Uterus (tissue), 4 donors: ENCODE data around the gene CCDC57. TPM values are rescaled to one million over a fixed set of nuclear protein-coding genes. Genes with fewer than 3 reads are reported as not detected.

ENCODE experiments used
- DNase-seq, 2 donors: peaks; one replicate each; pipeline ENCODE4 v3.0.0-alpha.2; 2019 to 2020
- H3K27ac ChIP-seq, 2 donors: fragments of 200-600 bp; sonication (generic); 1 replicate in 1 of 2; 2 replicates in 1 of 2; pipeline ENCODE4 v1.5.1; 2016 to 2018
- H3K27me3 ChIP-seq, 2 donors: fragments of 200-600 bp; sonication (generic); one replicate each; pipeline ENCODE4 v1.5.1; 2018 to 2019; ENCODE audit warnings: control low read depth in 1 of 2
- H3K36me3 ChIP-seq, 2 donors: fragments of 200-600 bp; sonication (generic); one replicate each; pipeline ENCODE4 v1.5.1; 2019; ENCODE audit warnings: control low read depth in 1 of 2
- H3K4me1 ChIP-seq, 2 donors: fragments of 200-600 bp; sonication (generic); one replicate each; pipeline ENCODE4 v1.5.1; 2018 to 2019; ENCODE audit warnings: control low read depth in 1 of 2
- H3K4me3 ChIP-seq, 2 donors: fragments of 200-600 bp; sonication (generic); 1 replicate in 1 of 2; 2 replicates in 1 of 2; pipeline ENCODE4 v1.5.1; 2018 to 2019; ENCODE audit warnings: mild to moderate bottlenecking in 1 of 2
- H3K9me3 ChIP-seq, 2 donors: fragments of 200-600 bp; sonication (generic); one replicate each; pipeline ENCODE4 v1.5.1; 2019; ENCODE audit warnings: control low read depth in 1 of 2
- CTCF ChIP-seq, 4 experiments: fragments of 200-600 bp in 2 of 4; fragments of 450-650 bp in 2 of 4; sonication (generic) in 2 of 4; IDR thresholded peaks; one replicate each; pipeline ENCODE4 v1.5.1; 2016 to 2019; ENCODE audit warnings: antibody characterized with exemption in 4 of 4, mild to moderate bottlenecking in 2 of 4, moderate library complexity in 1 of 4
- POLR2A ChIP-seq, 2 donors: fragments of 450-650 bp; IDR thresholded peaks; one replicate each; pipeline ENCODE4 v1.6.1; 2016; ENCODE audit warnings: antibody characterized with exemption in 2 of 2, mild to moderate bottlenecking in 1 of 2, moderate library complexity in 1 of 2
- intact Hi-C: fragments of 100-400 bp; cut with DNase I; formaldehyde crosslinking; loops from one replicate; pipeline ENCODE4 v1.15.1; 2023; ENCODE audit warnings: low total_unique reads
- total RNA-seq, 4 donors: library from RNA; depleted of rRNA in 3 of 4; stranded (reverse); fragments of >200 nt in 3 of 4; gene quantifications; one replicate each; pipeline versions ENCODE4 v1.1.0 to v1.2.4, GENCODE V29; 2014 to 2023
- donor health status: DM: yes; HTN: yes; CAD: no.

The CCDC57 gene
- total RNA-seq, 4 donors from 2014 or later: 4.4 to 88.2 (median 17.6) TPM

GRCh38 chr17:82167028-82167427 is 45.6 kb downstream of the CCDC57 start:
- Histone ChIP-seq H3K36me3 (no peaks in the 10 kb centered on the region), H3K27ac (no peak overlapping the region), H3K27me3 (no peaks in the 10 kb centered on the region), H3K4me1 (no peaks in the 10 kb centered on the region), H3K9me3 (no peaks in the 10 kb centered on the region), H3K4me3 (no peak overlapping the region)
- TF ChIP-seq POLR2A (IDR thresholded peaks at IDR 0.05): no peak
- TF ChIP-seq CTCF (IDR thresholded peaks at IDR 0.05): no peak
- intact Hi-C loops: no loop called here
- DNase-seq: no peak

GRCh38 chr17:82164853-82165252 is 47.8 kb downstream of the CCDC57 start:
- Histone ChIP-seq H3K4me3 (no peak overlapping the region), H3K36me3 (no peaks in the 10 kb centered on the region), H3K27me3 (no peaks in the 10 kb centered on the region), H3K27ac (no peak overlapping the region), H3K9me3 (no peaks in the 10 kb centered on the region), H3K4me1 (no peaks in the 10 kb centered on the region)
- no peak for TF ChIP-seq POLR2A (IDR thresholded peaks at IDR 0.05)
- TF ChIP-seq CTCF (IDR thresholded peaks at IDR 0.05): no peak
- intact Hi-C loops: no loop called here
- no peak for DNase-seq

GRCh38 chr17:82161216-82161615 is 51.4 kb downstream of the CCDC57 start:
- no peaks in the 10 kb centered on the region for H3K27me3 ChIP-seq

GRCh38 chr17:82160075-82160474 is 52.6 kb downstream of the CCDC57 start:
- H3K27ac ChIP-seq: no peak overlapping the region
- intact Hi-C loops: no loop called here
- no peak for DNase-seq
- H3K4me3 ChIP-seq: no peak overlapping the region
- no peaks in the 10 kb centered on the region for H3K27me3 ChIP-seq
- no peaks in the 10 kb centered on the region for H3K36me3 ChIP-seq
- TF ChIP-seq CTCF (IDR thresholded peaks at IDR 0.05) (no peak), POLR2A (IDR thresholded peaks at IDR 0.05) (no peak)
- H3K4me1 ChIP-seq: no peaks in the 10 kb centered on the region
- no peaks in the 10 kb centered on the region for H3K9me3 ChIP-seq

More at GRCh38 chr17:82161216-82161615, 51.4 kb downstream of the CCDC57 start:
- Histone ChIP-seq H3K9me3 (no peaks in the 10 kb centered on the region), H3K27ac (no peak overlapping the region), H3K4me3 (no peak overlapping the region), H3K36me3 (no peaks in the 10 kb centered on the region), H3K4me1 (no peaks in the 10 kb centered on the region)
- intact Hi-C loops: no loop called here
- TF ChIP-seq POLR2A (IDR thresholded peaks at IDR 0.05): no peak
- no peak for TF ChIP-seq CTCF (IDR thresholded peaks at IDR 0.05)
- no peak for DNase-seq

- Histone ChIP-seq H3K4me3 (no peak overlapping the region), H3K27ac (no peak overlapping the region), H3K27me3 (no peaks in the 10 kb centered on the region), H3K4me1 (no peaks in the 10 kb centered on the region), H3K36me3 (no peaks in the 10 kb centered on the region), H3K9me3 (no peaks in the 10 kb centered on the region)
- TF ChIP-seq POLR2A (IDR thresholded peaks at IDR 0.05): no peak
- TF ChIP-seq CTCF (IDR thresholded peaks at IDR 0.05): no peak
- intact Hi-C loops: no loop called here
- DNase-seq: no peak
Observed at GRCh38 chr17:82158825-82159224, 53.8 kb downstream of the CCDC57 start.
